Left ventricle myocardium inferior (tissue), 1 donor: ENCODE results near the gene BSPRY. TPM values are rescaled to one million over a fixed set of nuclear protein-coding genes. Genes with fewer than 3 reads are reported as not detected.
"Not testable (repeated sequence)": the region's sequence is repeated elsewhere in the genome, so short reads cannot be mapped to it uniquely, and the experiment has no call there.

Source experiments
- DNase-seq: peaks from one replicate; pipeline ENCODE4 v3.0.0-alpha.2; 2020
- H3K27ac ChIP-seq: fragments of 200-600 bp; replicated peaks from 2 replicates; pipeline ENCODE4 v1.8.0; 2021
- H3K27me3 ChIP-seq: fragments of 200-600 bp; 2 replicates; pipeline ENCODE4 v1.8.0; 2021; ENCODE audit warnings: low read depth
- H3K36me3 ChIP-seq: fragments of 200-600 bp; 2 replicates; pipeline ENCODE4 v1.8.0; 2021
- H3K4me1 ChIP-seq: fragments of 200-600 bp; 2 replicates; pipeline ENCODE4 v1.8.0; 2021
- H3K4me3 ChIP-seq: fragments of 200-600 bp; 2 replicates; pipeline ENCODE4 v1.8.0; 2021; ENCODE audit warnings: mild to moderate bottlenecking, moderate library complexity
- H3K9me3 ChIP-seq: fragments of 200-600 bp; replicated peaks from 2 replicates; pipeline ENCODE4 v1.8.0; 2021
- CTCF ChIP-seq: fragments of 200-600 bp; IDR thresholded peaks from 2 replicates; pipeline ENCODE4 v1.8.0; 2021; ENCODE audit warnings: antibody characterized with exemption, mild to moderate bottlenecking, borderline replicate concordance
- intact Hi-C: fragments of 100-400 bp; cut with micrococcal nuclease; formaldehyde crosslinking; loops from one replicate; pipeline ENCODE4 v1.11.0; 2022
- total RNA-seq: library from RNA; stranded (reverse); fragmentation: NEBNext Ultra II Directional; extraction: Animal tissue kit (Norgen Biotek cat#: 25700); gene quantifications from one replicate; pipeline ENCODE4 v1.2.1, GENCODE V29; 2021
- donor health status: DM: no; HTN: yes; CAD: no; lungs with severe emphysema.

The BSPRY gene
- total RNA-seq, 1 donor from 2014 or later, result 0.25 TPM

- H3K9me3 ChIP-seq, H3K27me3 ChIP-seq, H3K4me3 ChIP-seq, intact Hi-C loops: not testable (repeated sequence)
- DNase-seq, result peak; percentile 51
- Histone ChIP-seq H3K27ac (peak overlapping the region; percentile 60), H3K36me3 (peaks cover 19% of the 10 kb centered on the region), H3K4me1 (peaks cover 39% of the 10 kb centered on the region)
- TF ChIP-seq CTCF, result peak; percentile 81
These were observed 57.7 kb downstream of the BSPRY start for GRCh38 chr9:113406873-113407511.

GRCh38 chr9:113409481-113409880, 60.1 kb downstream of the BSPRY start:
- Histone ChIP-seq H3K27me3 (no peaks in the 10 kb centered on the region), H3K4me1 (peaks cover 38% of the 10 kb centered on the region), H3K27ac (peak overlapping the region; percentile 96), H3K9me3 (no peaks in the 10 kb centered on the region), H3K4me3 (peak overlapping the region; percentile 94), H3K36me3 (peaks cover 19% of the 10 kb centered on the region)
- intact Hi-C loops, result no loop called here
- no peak for DNase-seq
- TF ChIP-seq CTCF, result no peak

GRCh38 chr9:113409883-113410206, 60.5 kb downstream of the BSPRY start:
- Histone ChIP-seq H3K27me3 (no peaks in the 10 kb centered on the region), H3K36me3 (peaks cover 19% of the 10 kb centered on the region), H3K27ac (peak overlapping the region; percentile 96), H3K4me3 (peak overlapping the region; percentile 94), H3K9me3 (no peaks in the 10 kb centered on the region), H3K4me1 (peaks cover 36% of the 10 kb centered on the region)
- no peak for TF ChIP-seq CTCF
- no peak for DNase-seq
- intact Hi-C loops, result no loop called here

- intact Hi-C loops, result no loop called here
These were observed 61.0 kb downstream of the BSPRY start, which contains the start of the genes C9orf43 and POLE3 for GRCh38 chr9:113410207-113410864. Gene C9orf43 (plus strand): TSS chr9:113410747. CDS start chr9:113413494, 2,747 bp downstream. Gene POLE3 (minus strand): TSS chr9:113410675. CDS start chr9:113410293, 382 bp downstream.

GRCh38 chr9:113416149-113416721, 66.9 kb downstream of the BSPRY start:
- DNase-seq, result no peak
- Histone ChIP-seq H3K36me3 (no peaks in the 10 kb centered on the region), H3K27ac (peak overlapping the region; percentile 40), H3K4me3 (no peak overlapping the region), H3K9me3 (no peaks in the 10 kb centered on the region), H3K27me3 (no peaks in the 10 kb centered on the region), H3K4me1 (peaks cover 6% of the 10 kb centered on the region)
- TF ChIP-seq CTCF, result no peak
- intact Hi-C loops, result no loop called here

More at GRCh38 chr9:113410207-113410864, 61.0 kb downstream of the BSPRY start, which contains the start of the genes C9orf43 and POLE3:
- Histone ChIP-seq H3K36me3 (peaks cover 19% of the 10 kb centered on the region), H3K27me3 (no peaks in the 10 kb centered on the region), H3K27ac (peak within 1 kb of the TSS; percentile 96), H3K9me3 (no peaks in the 10 kb centered on the region), H3K4me3 (peak within 1 kb of the TSS; percentile 94), H3K4me1 (peaks cover 33% of the 10 kb centered on the region)
- TF ChIP-seq CTCF, result no peak
- DNase-seq, result peak; percentile 95
